Thoracic aorta (tissue), 2 donors: ENCODE measurements around the gene AMHR2. TPM values are rescaled to one million over a fixed set of nuclear protein-coding genes. Genes with fewer than 3 reads are reported as not detected.
"Not testable (repeated sequence)": the region's sequence is repeated elsewhere in the genome, so short reads cannot be mapped to it uniquely, and the experiment has no call there.

Experiments
- ATAC-seq: fragments of 150-250 bp; one replicate; pipeline ENCODE4 v1.8.0; 2017; ENCODE audit warnings: low read depth; ENCODE audit not compliant: insufficient number of reproducible peaks, low FRiP score
- DNase-seq: peaks from one replicate; pipeline ENCODE4 v3.0.0-alpha.2; 2020; ENCODE audit warnings: low spot score
- H3K27ac ChIP-seq, 2 donors: fragments of 200-600 bp; sonication (generic); 1 replicate in 1 of 2; 2 replicates in 1 of 2; pipeline ENCODE4 v1.5.1; 2016; ENCODE audit warnings: mild to moderate bottlenecking in 2 of 2, moderate library complexity in 2 of 2
- H3K27me3 ChIP-seq: fragments of 200-600 bp; sonication (generic); replicated peaks from 2 replicates; pipeline ENCODE4 v1.6.0; 2016; ENCODE audit warnings: mild to moderate bottlenecking; ENCODE audit not compliant: insufficient read depth
- H3K36me3 ChIP-seq: fragments of 200-600 bp; sonication (generic); one replicate; pipeline ENCODE4 v1.5.1; 2016
- H3K4me1 ChIP-seq, 2 donors: fragments of 200-600 bp; sonication (generic); 1 replicate in 1 of 2; 2 replicates in 1 of 2; pipeline versions ENCODE4 v1.5.1 to v1.6.0; 2016; ENCODE audit warnings: low read depth in 2 of 2, mild to moderate bottlenecking in 1 of 2; ENCODE audit not compliant: control insufficient read depth in 1 of 2
- H3K4me3 ChIP-seq: fragments of 200-600 bp; sonication (generic); 2 replicates; pipeline ENCODE4 v1.5.1; 2016; ENCODE audit warnings: mild to moderate bottlenecking
- H3K9me3 ChIP-seq: fragments of 200-600 bp; sonication (generic); 2 replicates; pipeline ENCODE4 v1.5.1; 2016
- CTCF ChIP-seq: fragments of 200-600 bp; sonication (generic); IDR thresholded peaks from one replicate; pipeline ENCODE4 v1.5.1; 2019; ENCODE audit warnings: antibody characterized with exemption
- total RNA-seq, 2 donors: library from RNA; depleted of rRNA; stranded (reverse); fragments of >200 nt; gene quantifications; one replicate each; pipeline versions ENCODE4 v1.1.0 to v1.2.3, GENCODE V29; 2016

AMHR2 gene
- total RNA-seq, 2 donors from 2014 or later: 0.27 TPM; not detected in 1

- peaks cover 15 to 16% of the 10 kb centered on the region in 2 donors for H3K4me1 ChIP-seq
- H3K9me3 ChIP-seq: no peaks in the 10 kb centered on the region
These were observed 17.6 kb downstream of the AMHR2 start, which contains the start of gene PRR13 for GRCh38 chr12:53441040-53441833. Gene PRR13 (plus strand): TSS chr12:53441734. CDS start chr12:53442715, 981 bp downstream.

GRCh38 chr12:53443955-53444354 is 20.3 kb downstream of the AMHR2 start:
- H3K4me1 ChIP-seq: peaks cover 15 to 16% of the 10 kb centered on the region in 2 donors
- TF ChIP-seq CTCF: no peak
- ATAC-seq: no peak
- no peak overlapping the region for H3K4me3 ChIP-seq
- no peaks in the 10 kb centered on the region for H3K9me3 ChIP-seq
- no peak overlapping the region for H3K27ac ChIP-seq
- peaks cover 22% of the 10 kb centered on the region for H3K36me3 ChIP-seq
- no peak for DNase-seq
- H3K27me3 ChIP-seq: no peaks in the 10 kb centered on the region

More at GRCh38 chr12:53441040-53441833, 17.6 kb downstream of the AMHR2 start, which contains the start of gene PRR13:
- H3K36me3 ChIP-seq: peaks cover 11% of the 10 kb centered on the region
- peak within 1 kb of the TSS; percentile 79 for H3K4me3 ChIP-seq
- peak; percentile 99 for DNase-seq
- no peak for TF ChIP-seq CTCF
- H3K27me3 ChIP-seq: no peaks in the 10 kb centered on the region
- peak; percentile 100 for ATAC-seq
- H3K27ac ChIP-seq: peak within 1 kb of the TSS; percentile 86 to 96

- Histone ChIP-seq H3K36me3 (peaks cover 22% of the 10 kb centered on the region), H3K4me1 (peaks cover 15 to 16% of the 10 kb centered on the region in 2 donors)
- not testable (repeated sequence) for H3K27me3 ChIP-seq, H3K4me3 ChIP-seq, H3K9me3 ChIP-seq, DNase-seq, H3K27ac ChIP-seq, ATAC-seq
These were observed 21.1 kb downstream of the AMHR2 start for GRCh38 chr12:53444593-53445325.

GRCh38 chr12:53450936-53451335 is 27.3 kb downstream of the AMHR2 start:
- H3K4me3 ChIP-seq: no peak overlapping the region
- peaks cover 17 to 22% of the 10 kb centered on the region in 2 donors for H3K4me1 ChIP-seq
- DNase-seq (no peak), ATAC-seq (no peak)
- H3K36me3 ChIP-seq: peaks cover 26% of the 10 kb centered on the region
- H3K27me3 ChIP-seq: no peaks in the 10 kb centered on the region
- no peak overlapping the region for H3K27ac ChIP-seq
- TF ChIP-seq CTCF: no peak
- H3K9me3 ChIP-seq: no peaks in the 10 kb centered on the region

GRCh38 chr12:53451661-53452158 is 28.1 kb downstream of the AMHR2 start, which contains the start of gene PCBP2:
Gene PCBP2 (plus strand): TSS chr12:53452102. CDS start chr12:53454801, 2,699 bp downstream.
- ATAC-seq: peak; percentile 94
- H3K27me3 ChIP-seq: no peaks in the 10 kb centered on the region
- peak; percentile 87 for TF ChIP-seq CTCF
- H3K36me3 ChIP-seq: peaks cover 32% of the 10 kb centered on the region
- DNase-seq: peak; percentile 93
- peak within 1 kb of the TSS; percentile 99 for H3K4me3 ChIP-seq
- H3K9me3 ChIP-seq: no peaks in the 10 kb centered on the region
- H3K27ac ChIP-seq: peak within 1 kb of the TSS; percentile 96 to 98
- peaks cover 17 to 22% of the 10 kb centered on the region in 2 donors for H3K4me1 ChIP-seq
